ENCODE measurements around the gene PSPN. TPM values are rescaled to one million over a fixed set of nuclear protein-coding genes. Genes with fewer than 3 reads are reported as not detected.

The PSPN gene
- total and polyA plus RNA-seq, 2 of the 13 experiments (the other 11 are each of a cell fraction or from before 2014, with no cell fraction given), result 0.69 to 1.1 TPM

- no peak for TF ChIP-seq TBP (CRISPR knock-in tag; IDR thresholded peaks at IDR 0.05)
- no peak for TF ChIP-seq ZBTB2 (CRISPR knock-in tag; IDR thresholded peaks at IDR 0.05; ENCODE audit: low read depth)
- TF ChIP-seq ZBTB44 (CRISPR knock-in tag; IDR thresholded peaks at IDR 0.05), result no peak
- peak in 1 of 2 experiments; percentile 51; a peak in 2 of 4 replicates for TF ChIP-seq HMGXB4 (CRISPR knock-in tag; IDR thresholded peaks at IDR 0.05; ENCODE audit: borderline replicate concordance in 1 of 2, low read depth in 1 of 2)
- TF ChIP-seq KDM5B (CRISPR knock-in tag; IDR thresholded peaks at IDR 0.05; ENCODE audit: borderline replicate concordance), result no peak
- peak; percentile 54; the same call in 1 of the 2 replicates for TF ChIP-seq ARID4A (CRISPR knock-in tag; IDR thresholded peaks at IDR 0.05; ENCODE audit: borderline replicate concordance)
- TF ChIP-seq PHF8 (CRISPR knock-in tag; IDR thresholded peaks at IDR 0.05), result no peak; the same call in 1 of the 2 replicates
- TF ChIP-seq POLR2A (IDR thresholded peaks at IDR 0.05; ENCODE audit: insufficient read depth in 1 of 2, low read depth in 2 of 2, low read length in 2 of 2), result no peak
- TF ChIP-seq POGK (CRISPR knock-in tag; conservative IDR thresholded peaks at IDR 0.05), result 0 out of 2 replicates have a peak, but pooled peaks have one; percentile 23
- TF ChIP-seq FOXK1 (CRISPR knock-in tag; IDR thresholded peaks at IDR 0.05; ENCODE audit: borderline replicate concordance, low read depth), result no peak
- no peak for TF ChIP-seq ZHX1 (CRISPR knock-in tag; IDR thresholded peaks at IDR 0.05; ENCODE audit: low read depth)
Observed at GRCh38 chr19:6423499-6424194, 47.9 kb upstream of the PSPN start (continued).

Data from HepG2 (cell line).